CD8-positive, alpha-beta memory T cell (primary cell): Measurements from ENCODE around the gene KLHDC3. TPM values are rescaled to one million over a fixed set of nuclear protein-coding genes. Genes with fewer than 3 reads are reported as not detected.

ENCODE experiments used
- CTCF ChIA-PET: fragments of 350-600 bp; sonication (Branson Sonifier 250); formaldehyde crosslinking; loops from one replicate; lab custom pipeline; 2021; ENCODE audit warnings: antibody characterized with exemption; lab: Charles Lee
- POLR2A ChIA-PET: fragments of 350-600 bp; sonication (Branson Sonifier 250); formaldehyde crosslinking; loops from one replicate; lab custom pipeline; 2021; ENCODE audit warnings: antibody characterized with exemption; lab: Charles Lee
- DNase-seq, 5 donors: peaks; one replicate each; pipeline versions ENCODE4 v3.0.0 to v3.0.0-alpha.2; 2020 to 2022; ENCODE audit warnings: mixed read lengths in 1 of 5
- H3K27ac ChIP-seq: one replicate; pipeline ENCODE4 v1.7.0; 2013; ENCODE audit warnings: low read depth, mild to moderate bottlenecking, low read length, moderate library complexity
- H3K27me3 ChIP-seq: 2 replicates; pipeline ENCODE4 v1.7.0; 2013; ENCODE audit warnings: low read length, mild to moderate bottlenecking; ENCODE audit not compliant: insufficient read depth, poor library complexity, severe bottlenecking
- H3K36me3 ChIP-seq: 2 replicates; pipeline ENCODE4 v1.7.0; 2013; ENCODE audit warnings: mild to moderate bottlenecking, low read length, moderate library complexity; ENCODE audit not compliant: insufficient read depth
- H3K4me1 ChIP-seq: 2 replicates; pipeline ENCODE4 v1.7.0; 2013; ENCODE audit warnings: mild to moderate bottlenecking, low read length, moderate library complexity; ENCODE audit not compliant: insufficient read depth
- H3K4me3 ChIP-seq: 2 replicates; pipeline ENCODE4 v1.7.0; 2013; ENCODE audit warnings: mild to moderate bottlenecking, low read length
- H3K9me3 ChIP-seq: 2 replicates; pipeline ENCODE4 v1.7.0; 2013; ENCODE audit warnings: mild to moderate bottlenecking, low read length
- H3K27ac Mint-ChIP-seq, 8 donors: one replicate each; pipeline ENCODE4 v1.8.0; 2020 to 2021; ENCODE audit warnings: mixed read lengths in 8 of 8, mild to moderate bottlenecking in 6 of 8, inconsistent platforms in 3 of 8, moderate library complexity in 3 of 8
- H3K27me3 Mint-ChIP-seq, 2 donors: one replicate each; pipeline ENCODE4 v1.8.0; 2020 to 2021; ENCODE audit warnings: mixed read lengths in 2 of 2, mild to moderate bottlenecking in 1 of 2, moderate library complexity in 1 of 2
- H3K36me3 Mint-ChIP-seq, 3 donors: one replicate each; pipeline ENCODE4 v1.8.0; 2020 to 2021; ENCODE audit warnings: mixed read lengths in 3 of 3, inconsistent platforms in 1 of 3, mild to moderate bottlenecking in 1 of 3
- H3K4me1 Mint-ChIP-seq, 3 donors: one replicate each; pipeline ENCODE4 v1.8.0; 2020 to 2021; ENCODE audit warnings: mixed read lengths in 3 of 3, inconsistent platforms in 1 of 3, mild to moderate bottlenecking in 1 of 3
- H3K4me3 Mint-ChIP-seq, 7 donors: one replicate each; pipeline ENCODE4 v1.8.0; 2020 to 2021; ENCODE audit warnings: mixed read lengths in 7 of 7, mild to moderate bottlenecking in 6 of 7, moderate library complexity in 4 of 7, inconsistent platforms in 2 of 7
- H3K9me3 Mint-ChIP-seq, 5 donors: one replicate each; pipeline ENCODE4 v1.8.0; 2020 to 2022; ENCODE audit warnings: mixed read lengths in 5 of 5, mild to moderate bottlenecking in 3 of 5, moderate library complexity in 2 of 5, inconsistent platforms in 1 of 5
- polyA plus RNA-seq: library from polyadenylated mRNA; unstranded; fragments of 300-500 nt; fragmentation: Illumina TruSeq; gene quantifications from one replicate; pipeline ENCODE4 v1.2.3, GENCODE V29; 2021
- total RNA-seq, 2 experiments: library from RNA; stranded (reverse); gene quantifications; one replicate each; pipeline ENCODE4 v1.2.3, GENCODE V29; 2021

Gene KLHDC3
- total and polyA plus RNA-seq, 3 experiments from 2014 or later = 73.5 to 90.7 (median 74.1) TPM

DNA sequence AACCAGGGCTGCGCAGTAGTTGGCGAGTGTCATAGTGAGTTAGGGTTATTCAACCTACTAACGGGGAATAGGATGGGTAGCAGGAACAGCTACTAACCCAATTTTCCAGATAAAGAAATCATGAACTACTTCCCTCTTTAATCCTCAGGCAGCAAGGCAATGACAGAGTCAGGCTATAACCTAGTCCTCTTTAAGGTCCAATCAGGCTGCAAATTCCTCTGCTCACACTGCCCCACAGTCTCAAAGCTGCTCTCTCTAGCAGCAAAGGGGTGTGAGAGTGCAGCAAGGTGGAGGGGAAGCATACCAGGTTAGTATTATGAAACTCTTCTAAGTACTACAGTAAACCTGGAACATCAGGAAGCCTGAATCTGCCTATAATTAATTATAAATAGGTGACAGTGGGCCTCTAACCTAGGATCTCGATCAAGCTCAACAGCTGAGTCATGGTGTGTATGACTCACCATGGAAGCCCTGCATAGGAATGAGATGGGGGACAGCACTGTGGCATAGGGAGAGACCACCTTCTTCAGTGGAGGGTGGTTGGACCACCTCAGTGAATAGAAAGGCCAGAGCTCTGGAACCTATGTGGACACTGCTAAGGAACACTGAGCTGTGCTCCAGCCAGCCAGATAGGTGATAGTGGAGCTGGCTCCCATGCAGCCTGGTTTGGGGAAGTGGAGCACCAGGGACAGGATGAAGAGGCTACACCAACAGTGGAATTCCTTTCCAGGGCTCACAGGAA lies 43.0 kb upstream of the KLHDC3 start:
- Histone ChIP-seq H3K36me3 (peaks cover 14% of the 10 kb centered on the region), H3K4me1 (peaks cover 5% of the 10 kb centered on the region), H3K27me3 (no peaks in the 10 kb centered on the region), H3K27ac (peak overlapping the region; percentile 13), H3K9me3 (no peaks in the 10 kb centered on the region), H3K4me3 (no peak overlapping the region)
- Mint-ChIP-seq H3K27me3 (no peaks in the 10 kb centered on the region), H3K4me3 (no peak overlapping the region), H3K4me1 (peaks cover 2 to 19% (median 10%) of the 10 kb centered on the region in 3 donors), H3K36me3 (peaks cover 0 to 52% (median 4%) of the 10 kb centered on the region in 3 donors), H3K27ac (peak overlapping the region in 2 of 8 donors; percentile 35 to 47), H3K9me3 (no peaks in the 10 kb centered on the region)
- DNase-seq = no peak
- POLR2A ChIA-PET = interaction anchor here (1.4 kb wide), 1 partner anchor 13 kb away, joined by 3 read pairs; the partner anchor contains the start of gene PPP2R5D
- CTCF ChIA-PET = no interaction called here

DNA sequence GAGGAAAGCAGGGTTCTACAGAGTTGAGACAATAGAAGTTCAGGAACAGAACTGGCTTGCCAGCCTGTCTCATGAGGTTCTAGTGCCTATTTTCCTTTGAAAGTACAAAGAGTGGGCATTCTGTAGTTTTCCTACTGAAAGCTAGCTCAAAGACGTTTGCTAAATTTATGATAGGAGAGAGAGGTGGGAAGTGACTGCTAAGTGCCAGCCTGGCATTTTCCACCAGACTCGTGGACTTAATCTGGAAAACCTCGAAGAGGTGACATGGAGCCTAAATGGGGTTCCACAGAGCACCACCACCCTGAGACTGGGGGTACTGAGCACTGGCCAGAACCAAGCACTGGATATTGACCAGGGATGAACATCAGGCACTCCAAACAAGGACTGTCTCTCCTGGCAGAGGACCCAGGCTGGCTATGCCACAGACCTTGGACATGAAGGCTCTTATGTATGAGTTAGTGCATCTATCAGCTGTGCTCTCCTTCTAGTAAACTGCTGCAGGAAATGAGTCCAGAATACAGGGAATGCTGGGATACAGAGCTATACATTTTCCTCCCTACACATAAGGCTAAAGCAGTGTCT lies 42.2 kb upstream of the KLHDC3 start:
- H3K4me3 ChIP-seq = no peak overlapping the region
- H3K36me3 ChIP-seq = peaks cover 14% of the 10 kb centered on the region
- H3K27me3 ChIP-seq = no peaks in the 10 kb centered on the region
- H3K4me1 ChIP-seq = peaks cover 12% of the 10 kb centered on the region
- peaks cover 0 to 47% (median 4%) of the 10 kb centered on the region in 3 donors for H3K36me3 Mint-ChIP-seq
- peaks cover 8 to 27% (median 17%) of the 10 kb centered on the region in 3 donors for H3K4me1 Mint-ChIP-seq
- POLR2A ChIA-PET = interaction anchor here (1.4 kb wide), 1 partner anchor 12 kb away, joined by 3 read pairs; the partner anchor contains the start of gene PPP2R5D
- no peaks in the 10 kb centered on the region for H3K27me3 Mint-ChIP-seq
- CTCF ChIA-PET = no interaction called here
- peak overlapping the region in 2 of 8 donors; percentile 11 to 23 for H3K27ac Mint-ChIP-seq
- no peak for DNase-seq
- no peak overlapping the region for H3K4me3 Mint-ChIP-seq
- peak overlapping the region; percentile 13 for H3K27ac ChIP-seq
- no peaks in the 10 kb centered on the region for H3K9me3 Mint-ChIP-seq
- H3K9me3 ChIP-seq = no peaks in the 10 kb centered on the region

DNA sequence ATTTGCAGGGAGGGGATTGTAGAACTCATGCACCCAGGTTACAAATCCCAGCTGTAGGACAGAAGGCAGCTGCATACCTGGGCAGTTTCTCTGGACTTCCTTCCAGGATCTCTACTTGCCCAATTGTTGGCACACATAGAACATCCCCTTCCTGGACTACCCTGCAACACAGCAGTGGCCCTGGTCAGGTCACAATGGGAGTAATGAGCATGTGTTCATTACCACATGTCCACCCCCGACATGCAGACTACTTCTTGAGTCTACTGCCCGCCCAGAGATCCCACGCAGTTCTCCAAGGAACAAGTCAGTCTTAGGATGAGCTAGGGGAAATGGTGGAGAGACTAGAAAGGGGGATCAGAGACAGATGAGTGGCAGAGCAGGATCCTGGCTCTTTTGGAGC lies 40.1 kb upstream of the KLHDC3 start:
- Mint-ChIP-seq H3K27ac (peak overlapping the region in 5 of 8 donors; percentile 14 to 88 (median 27)), H3K27me3 (no peaks in the 10 kb centered on the region), H3K36me3 (peaks cover 0 to 37% (median 5%) of the 10 kb centered on the region in 3 donors), H3K4me1 (peaks cover 15 to 39% (median 30%) of the 10 kb centered on the region in 3 donors), H3K9me3 (no peaks in the 10 kb centered on the region), H3K4me3 (no peak overlapping the region)
- no peak for DNase-seq
- no peak overlapping the region for H3K4me3 ChIP-seq
- H3K27me3 ChIP-seq = no peaks in the 10 kb centered on the region
- ChIA-PET CTCF (interaction anchor here (0.7 to 1.1 kb wide), 3 partner anchors 12 to 44 kb away, joined by 3 read pairs; partner anchors contain the start of genes CNPY3, KLHDC3 and MEA1), POLR2A (interaction anchor here (1.2 kb wide), 1 partner anchor 8 kb away, joined by 4 read pairs; no protein-coding TSS in a partner anchor)
- no peak overlapping the region for H3K27ac ChIP-seq
- H3K9me3 ChIP-seq = no peaks in the 10 kb centered on the region
- peaks cover 8% of the 10 kb centered on the region for H3K36me3 ChIP-seq
- H3K4me1 ChIP-seq = peaks cover 26% of the 10 kb centered on the region

DNA sequence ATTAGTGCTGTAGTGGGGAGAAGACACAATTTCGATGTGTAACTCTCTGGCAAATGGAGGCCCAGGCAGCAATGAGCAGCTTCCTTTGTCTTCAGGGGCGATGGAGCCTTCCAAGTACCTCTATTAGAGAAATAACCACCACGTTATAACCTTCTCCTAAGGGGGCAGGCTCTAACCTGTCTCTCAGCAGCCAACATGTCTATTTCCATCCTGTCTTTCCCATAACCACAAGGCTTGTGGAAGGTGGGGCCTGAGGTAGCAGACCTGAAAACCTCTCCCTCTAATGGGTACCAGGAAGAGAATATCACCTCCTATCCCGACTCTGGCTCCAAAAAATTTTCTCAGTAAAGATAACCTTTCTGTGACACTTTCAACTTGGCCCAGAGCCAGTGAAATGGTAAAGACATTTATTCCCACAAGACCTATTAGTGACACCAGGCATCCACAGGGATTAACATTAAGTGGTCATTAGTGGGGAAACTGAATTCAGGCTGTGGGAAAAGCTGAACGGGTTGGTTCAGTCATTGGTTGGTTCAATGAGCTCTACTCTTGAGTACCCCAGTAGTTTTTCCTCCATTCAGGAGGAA lies 39.0 kb upstream of the KLHDC3 start:
- POLR2A ChIA-PET = interaction anchor here (0.7 to 1.2 kb wide), 4 partner anchors 9 to 85 kb away, joined by 3 to 4 read pairs (median 3); partner anchors contain the start of gene PPP2R5D
- H3K27me3 Mint-ChIP-seq = no peaks in the 10 kb centered on the region
- peak overlapping the region in 2 of 7 donors; percentile 27 to 28 for H3K4me3 Mint-ChIP-seq
- H3K4me3 ChIP-seq = no peak overlapping the region
- CTCF ChIA-PET = interaction anchor here (0.8 to 1.1 kb wide), 2 partner anchors 46 to 169 kb away, joined by 3 read pairs; partner anchors contain the start of gene CNPY3
- no peak for DNase-seq
- H3K9me3 ChIP-seq = no peaks in the 10 kb centered on the region
- H3K27me3 ChIP-seq = no peaks in the 10 kb centered on the region
- H3K4me1 Mint-ChIP-seq = peaks cover 25 to 50% (median 40%) of the 10 kb centered on the region in 3 donors
- H3K36me3 ChIP-seq = peaks cover 4% of the 10 kb centered on the region
- no peak overlapping the region for H3K27ac ChIP-seq
- H3K9me3 Mint-ChIP-seq = no peaks in the 10 kb centered on the region
- H3K4me1 ChIP-seq = peaks cover 34% of the 10 kb centered on the region
- H3K27ac Mint-ChIP-seq = peak overlapping the region in 2 of 8 donors; percentile 70 to 87
- peaks cover 0 to 36% (median 5%) of the 10 kb centered on the region in 3 donors for H3K36me3 Mint-ChIP-seq

DNA sequence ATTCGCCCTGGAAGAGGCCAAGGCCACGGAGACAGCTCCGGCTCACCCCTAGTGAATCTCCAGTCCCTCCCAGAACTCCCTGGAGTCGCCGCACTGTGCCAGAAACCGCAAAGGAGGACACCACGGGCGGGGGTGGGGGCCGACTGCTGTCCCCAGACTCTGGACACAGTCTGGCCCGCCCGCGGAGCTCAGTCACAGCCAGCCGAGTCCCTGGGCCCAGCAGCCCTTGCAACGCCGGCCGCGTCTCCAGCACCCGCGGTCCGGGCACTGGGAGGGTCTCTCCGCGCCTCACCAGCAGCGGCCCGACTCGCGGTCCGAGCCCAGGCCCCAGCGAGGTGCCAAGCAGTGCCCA lies 35.6 kb upstream of the KLHDC3 start:
- Histone ChIP-seq H3K36me3 (peaks cover 4% of the 10 kb centered on the region), H3K4me1 (peaks cover 42% of the 10 kb centered on the region), H3K4me3 (peak overlapping the region; percentile 80), H3K27ac (peak overlapping the region; percentile 79), H3K9me3 (no peaks in the 10 kb centered on the region), H3K27me3 (no peaks in the 10 kb centered on the region)
- POLR2A ChIA-PET = interaction anchor here (0.6 to 2.5 kb wide), 15 partner anchors 13 to 1656 kb away, joined by 3 to 50 read pairs (median 4); partner anchors contain the start of genes CNPY3, CUL7, GNMT and GTPBP2
- Mint-ChIP-seq H3K27ac (peak overlapping the region; percentile 85 to 95 (median 90)), H3K27me3 (no peaks in the 10 kb centered on the region), H3K36me3 (peaks cover 0 to 26% (median 2%) of the 10 kb centered on the region in 3 donors), H3K4me3 (peak overlapping the region; percentile 84 to 94 (median 87)), H3K4me1 (peaks cover 33 to 61% (median 48%) of the 10 kb centered on the region in 3 donors), H3K9me3 (no peaks in the 10 kb centered on the region)
- peak in 2 of 5 donors; percentile 6 to 24 for DNase-seq
- CTCF ChIA-PET = interaction anchor here (1.0 to 2.3 kb wide), 3 partner anchors 9 to 49 kb away, joined by 3 to 16 read pairs (median 4); partner anchors contain the start of gene CNPY3

DNA sequence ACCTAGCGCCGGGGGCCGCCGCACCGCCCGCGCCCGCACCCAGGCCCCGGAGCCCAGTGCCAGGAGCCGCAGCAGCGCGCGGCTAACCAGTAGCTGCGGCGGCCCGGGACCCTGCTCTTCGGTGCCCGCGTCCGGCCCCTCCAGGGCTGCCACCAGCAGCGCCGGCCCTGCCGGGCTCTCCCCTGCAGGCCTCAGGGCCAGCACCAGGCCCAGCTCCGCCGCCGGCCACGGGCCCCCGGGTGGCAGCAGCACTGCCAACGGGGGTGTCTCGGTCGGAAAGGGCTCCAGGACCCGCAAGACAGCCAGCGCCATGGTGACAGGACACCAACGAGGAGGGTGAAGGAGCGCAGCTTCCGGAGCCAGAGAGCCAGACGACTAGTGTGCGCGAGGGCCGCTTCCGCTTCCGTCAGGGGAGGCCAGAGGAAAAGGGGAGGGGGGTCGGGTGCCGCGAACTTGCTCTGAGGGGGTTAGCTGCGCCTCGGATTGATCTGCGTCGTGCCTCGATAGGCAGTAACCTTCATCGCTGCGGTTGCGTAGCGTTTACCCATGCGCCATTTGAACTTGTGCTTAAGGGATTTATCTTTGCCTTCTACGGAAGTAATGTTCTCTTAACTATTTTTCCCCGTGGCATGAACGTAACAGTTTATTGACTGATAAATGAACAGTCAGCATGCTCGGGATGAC lies 35.1 kb upstream of the KLHDC3 start, which contains the start of gene PEX6:
Gene PEX6, minus strand, starts transcription at position 343 of the 684 bp plus-strand sequence. Its CDS starts 31 bp downstream, at position 312.
- Histone ChIP-seq H3K4me3 (peak within 1 kb of the TSS; percentile 80), H3K27me3 (no peaks in the 10 kb centered on the region), H3K27ac (peak within 1 kb of the TSS; percentile 79), H3K4me1 (peaks cover 47% of the 10 kb centered on the region), H3K9me3 (no peaks in the 10 kb centered on the region), H3K36me3 (peaks cover 2% of the 10 kb centered on the region)
- H3K36me3 Mint-ChIP-seq = peaks cover 0 to 21% (median 2%) of the 10 kb centered on the region in 3 donors
- H3K27me3 Mint-ChIP-seq = no peaks in the 10 kb centered on the region
- DNase-seq = peak; percentile 90 to 97 (median 94)
- peak within 1 kb of the TSS; percentile 87 to 96 (median 94) for H3K4me3 Mint-ChIP-seq
- no peaks in the 10 kb centered on the region for H3K9me3 Mint-ChIP-seq
- peak within 1 kb of the TSS; percentile 94 to 99 (median 97) for H3K27ac Mint-ChIP-seq
- POLR2A ChIA-PET = interaction anchor here (0.7 to 2.5 kb wide), 19 partner anchors 13 to 1245 kb away, joined by 3 to 50 read pairs (median 3); partner anchors contain the start of genes CNPY3, CUL7, GNMT and GTPBP2
- CTCF ChIA-PET = interaction anchor here (1.0 to 2.3 kb wide), 5 partner anchors 9 to 165 kb away, joined by 3 to 16 read pairs (median 4); partner anchors contain the start of gene CNPY3
- peaks cover 36 to 61% (median 50%) of the 10 kb centered on the region in 3 donors for H3K4me1 Mint-ChIP-seq
